ENCODE results near the gene HDGFL1.

The HDGFL1 gene

DNA sequence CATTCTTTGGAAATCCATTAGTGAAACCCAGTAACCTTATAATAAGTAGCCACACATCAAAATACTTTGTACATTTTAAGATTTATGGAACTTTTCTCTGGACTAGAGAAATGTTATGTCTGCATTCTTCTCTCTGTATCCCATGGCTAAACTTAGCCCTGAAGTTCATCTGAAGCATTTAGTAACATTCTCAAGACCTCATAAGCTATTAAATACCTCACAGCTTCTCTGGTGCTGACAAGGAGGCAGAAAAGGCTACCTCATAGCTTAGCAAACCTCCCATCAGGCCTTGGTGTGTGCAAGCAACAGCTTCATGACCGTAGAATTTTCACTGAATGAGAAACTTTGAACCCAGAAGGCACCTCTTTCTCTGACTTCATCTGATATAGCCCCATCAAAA lies 38.9 kb upstream of the HDGFL1 start:
- Histone ChIP-seq H3K79me2 (ENCODE audit: insufficient read depth, low read length) (no peaks in the 10 kb centered on the region), H3K9me3 (ENCODE audit: insufficient read depth, low read length) (no peaks in the 10 kb centered on the region), H3K27me3 (ENCODE audit: low read length) (no peaks in the 10 kb centered on the region), H2AFZ (ENCODE audit: low read depth, low read length, severe bottlenecking) (no peak overlapping the region), H3K9ac (ENCODE audit: low read length) (no peak overlapping the region), H3K27ac (ENCODE audit: low read depth, low read length) (no peak overlapping the region), H3K4me3 (ENCODE audit: insufficient read depth, low read length, poor library complexity, severe bottlenecking) (no peak overlapping the region), H3K4me2 (ENCODE audit: low read depth, low read length, poor library complexity, severe bottlenecking) (no peak overlapping the region), H3K9me2 (replicated peaks; ENCODE audit: insufficient read depth, low read length) (no peaks in the 10 kb centered on the region), H3K36me3 (ENCODE audit: low read length) (no peaks in the 10 kb centered on the region), H4K20me1 (ENCODE audit: low read depth, low read length) (no peaks in the 10 kb centered on the region; the same call in 1 of the 2 replicates), H3F3A (ENCODE audit: insufficient read depth) (no peaks in the 10 kb centered on the region)
- TF ChIP-seq, protein P1, sequence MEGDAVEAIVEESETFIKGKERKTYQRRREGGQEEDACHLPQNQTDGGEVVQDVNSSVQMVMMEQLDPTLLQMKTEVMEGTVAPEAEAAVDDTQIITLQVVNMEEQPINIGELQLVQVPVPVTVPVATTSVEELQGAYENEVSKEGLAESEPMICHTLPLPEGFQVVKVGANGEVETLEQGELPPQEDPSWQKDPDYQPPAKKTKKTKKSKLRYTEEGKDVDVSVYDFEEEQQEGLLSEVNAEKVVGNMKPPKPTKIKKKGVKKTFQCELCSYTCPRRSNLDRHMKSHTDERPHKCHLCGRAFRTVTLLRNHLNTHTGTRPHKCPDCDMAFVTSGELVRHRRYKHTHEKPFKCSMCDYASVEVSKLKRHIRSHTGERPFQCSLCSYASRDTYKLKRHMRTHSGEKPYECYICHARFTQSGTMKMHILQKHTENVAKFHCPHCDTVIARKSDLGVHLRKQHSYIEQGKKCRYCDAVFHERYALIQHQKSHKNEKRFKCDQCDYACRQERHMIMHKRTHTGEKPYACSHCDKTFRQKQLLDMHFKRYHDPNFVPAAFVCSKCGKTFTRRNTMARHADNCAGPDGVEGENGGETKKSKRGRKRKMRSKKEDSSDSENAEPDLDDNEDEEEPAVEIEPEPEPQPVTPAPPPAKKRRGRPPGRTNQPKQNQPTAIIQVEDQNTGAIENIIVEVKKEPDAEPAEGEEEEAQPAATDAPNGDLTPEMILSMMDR (IDR thresholded peaks at IDR 0.05; ENCODE audit: insufficient read depth, low read length, poor library complexity, severe bottlenecking), result no peak
- no peak for TF ChIP-seq EZH2phosphoT487 (conservative IDR thresholded peaks at IDR 0.05; ENCODE audit: low read length)

DNA sequence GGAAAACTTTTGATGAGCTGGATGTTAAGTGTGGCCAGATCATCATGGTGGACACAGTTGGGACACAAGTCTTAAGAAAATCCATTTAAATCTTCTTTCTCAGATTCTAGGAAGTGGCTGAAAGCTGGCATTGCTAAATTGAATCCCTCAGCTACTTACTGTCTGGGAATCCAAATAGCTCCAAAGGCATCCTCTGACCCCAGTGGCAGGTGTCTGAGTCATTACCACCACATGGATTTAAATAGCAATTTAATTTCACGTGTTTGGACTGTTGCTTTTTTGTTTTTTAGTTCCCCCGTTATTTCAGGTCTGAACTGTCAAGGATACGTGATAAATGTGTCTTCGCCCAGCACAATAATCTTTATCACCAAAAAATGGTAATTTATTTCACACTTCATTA lies 33.2 kb upstream of the HDGFL1 start:
- no peaks in the 10 kb centered on the region for H3K9me3 ChIP-seq (ENCODE audit: insufficient read depth, low read length)
- no peak overlapping the region for H3K9ac ChIP-seq (ENCODE audit: low read length)
- TF ChIP-seq, protein P1 (IDR thresholded peaks at IDR 0.05; ENCODE audit: insufficient read depth, low read length, poor library complexity, severe bottlenecking), result no peak
- no peak for TF ChIP-seq EZH2phosphoT487 (conservative IDR thresholded peaks at IDR 0.05; ENCODE audit: low read length)
- H3K79me2 ChIP-seq (ENCODE audit: insufficient read depth, low read length), result no peaks in the 10 kb centered on the region
- no peak overlapping the region for H3K4me3 ChIP-seq (ENCODE audit: insufficient read depth, low read length, poor library complexity, severe bottlenecking)
- H3K4me2 ChIP-seq (ENCODE audit: low read depth, low read length, poor library complexity, severe bottlenecking), result no peak overlapping the region
- H3K27ac ChIP-seq (ENCODE audit: low read depth, low read length), result no peak overlapping the region
- no peak overlapping the region for H2AFZ ChIP-seq (ENCODE audit: low read depth, low read length, severe bottlenecking)
- no peaks in the 10 kb centered on the region for H3K9me2 ChIP-seq (replicated peaks; ENCODE audit: insufficient read depth, low read length)
- no peaks in the 10 kb centered on the region for H3K27me3 ChIP-seq (ENCODE audit: low read length)
- no peaks in the 10 kb centered on the region for H3F3A ChIP-seq (ENCODE audit: insufficient read depth)
- no peaks in the 10 kb centered on the region for H3K36me3 ChIP-seq (ENCODE audit: low read length)
- H4K20me1 ChIP-seq (ENCODE audit: low read depth, low read length), result no peaks in the 10 kb centered on the region; the same call in 1 of the 2 replicates

DNA sequence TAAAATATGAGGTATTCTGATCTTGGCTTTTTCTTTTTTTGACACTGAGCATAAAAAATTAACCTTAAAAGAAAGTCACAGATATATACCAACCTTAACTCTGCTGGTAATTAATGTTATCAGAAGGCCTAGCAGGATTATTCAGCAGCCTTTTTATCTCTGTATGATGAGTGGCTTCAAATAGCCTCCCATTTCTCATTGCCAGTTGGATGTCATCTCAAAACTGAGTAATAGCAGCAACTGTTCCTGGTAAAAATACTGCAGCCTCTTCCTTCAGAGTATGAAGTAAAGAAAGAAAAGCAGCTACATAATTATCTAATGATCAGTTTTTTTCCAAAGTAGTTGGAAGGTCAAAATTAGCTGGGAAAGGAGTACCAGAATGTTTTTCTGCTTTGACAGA lies 24.9 kb upstream of the HDGFL1 start:
- Histone ChIP-seq H3K9me2 (replicated peaks; ENCODE audit: insufficient read depth, low read length) (no peaks in the 10 kb centered on the region), H3K4me3 (ENCODE audit: insufficient read depth, low read length, poor library complexity, severe bottlenecking) (no peak overlapping the region), H3K4me2 (ENCODE audit: low read depth, low read length, poor library complexity, severe bottlenecking) (no peak overlapping the region), H3K79me2 (ENCODE audit: insufficient read depth, low read length) (no peaks in the 10 kb centered on the region), H2AFZ (ENCODE audit: low read depth, low read length, severe bottlenecking) (no peak overlapping the region), H3K36me3 (ENCODE audit: low read length) (no peaks in the 10 kb centered on the region), H3F3A (ENCODE audit: insufficient read depth) (no peaks in the 10 kb centered on the region), H3K9me3 (ENCODE audit: insufficient read depth, low read length) (no peaks in the 10 kb centered on the region), H3K27ac (ENCODE audit: low read depth, low read length) (no peak overlapping the region), H3K27me3 (ENCODE audit: low read length) (no peaks in the 10 kb centered on the region), H4K20me1 (ENCODE audit: low read depth, low read length) (no peaks in the 10 kb centered on the region; the same call in 1 of the 2 replicates), H3K9ac (ENCODE audit: low read length) (no peak overlapping the region)
- TF ChIP-seq EZH2phosphoT487 (conservative IDR thresholded peaks at IDR 0.05; ENCODE audit: low read length), result no peak
- TF ChIP-seq, protein P1 (IDR thresholded peaks at IDR 0.05; ENCODE audit: insufficient read depth, low read length, poor library complexity, severe bottlenecking), result no peak
